ENCODE measurements around the gene SH3YL1.

DNA sequence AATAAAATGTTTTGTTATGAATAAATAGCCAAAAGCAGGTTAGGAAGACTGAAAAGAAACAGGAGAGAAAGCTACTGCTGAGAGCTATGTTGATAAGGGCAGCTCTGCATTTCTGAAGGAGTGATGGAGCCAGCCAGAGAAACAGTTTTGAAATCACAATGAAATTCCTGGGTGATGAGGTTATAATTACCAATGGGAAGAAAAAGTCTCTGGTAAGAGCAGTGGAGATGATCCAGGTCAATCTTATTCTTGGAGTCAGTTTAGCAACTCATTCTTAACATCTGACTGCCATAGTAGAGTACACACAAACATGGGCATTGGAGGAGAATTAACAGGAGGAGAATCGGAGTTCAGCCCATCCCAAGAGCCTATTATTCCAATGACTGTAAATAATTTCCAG lies 21.7 kb upstream of the SH3YL1 start:
- no peak for TF ChIP-seq EZH2 (IDR thresholded peaks at IDR 0.05; ENCODE audit: borderline replicate concordance, low read depth, low read length, severe bottlenecking)
- TF ChIP-seq, protein P1, sequence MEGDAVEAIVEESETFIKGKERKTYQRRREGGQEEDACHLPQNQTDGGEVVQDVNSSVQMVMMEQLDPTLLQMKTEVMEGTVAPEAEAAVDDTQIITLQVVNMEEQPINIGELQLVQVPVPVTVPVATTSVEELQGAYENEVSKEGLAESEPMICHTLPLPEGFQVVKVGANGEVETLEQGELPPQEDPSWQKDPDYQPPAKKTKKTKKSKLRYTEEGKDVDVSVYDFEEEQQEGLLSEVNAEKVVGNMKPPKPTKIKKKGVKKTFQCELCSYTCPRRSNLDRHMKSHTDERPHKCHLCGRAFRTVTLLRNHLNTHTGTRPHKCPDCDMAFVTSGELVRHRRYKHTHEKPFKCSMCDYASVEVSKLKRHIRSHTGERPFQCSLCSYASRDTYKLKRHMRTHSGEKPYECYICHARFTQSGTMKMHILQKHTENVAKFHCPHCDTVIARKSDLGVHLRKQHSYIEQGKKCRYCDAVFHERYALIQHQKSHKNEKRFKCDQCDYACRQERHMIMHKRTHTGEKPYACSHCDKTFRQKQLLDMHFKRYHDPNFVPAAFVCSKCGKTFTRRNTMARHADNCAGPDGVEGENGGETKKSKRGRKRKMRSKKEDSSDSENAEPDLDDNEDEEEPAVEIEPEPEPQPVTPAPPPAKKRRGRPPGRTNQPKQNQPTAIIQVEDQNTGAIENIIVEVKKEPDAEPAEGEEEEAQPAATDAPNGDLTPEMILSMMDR (IDR thresholded peaks at IDR 0.05; ENCODE audit: borderline replicate concordance, extremely low read depth, low read length, poor library complexity, severe bottlenecking), result no peak
